Measurements from ENCODE around the gene FAM81A. TPM values are rescaled to one million over a fixed set of nuclear protein-coding genes. Genes with fewer than 3 reads are reported as not detected.

The FAM81A gene
- total and polyA plus RNA-seq, 2 donors (not counting 1 experiment from before 2014, with no cell fraction given) = 0.24 to 0.33 TPM

GRCh38 chr15:59446232-59446957 lies 8.4 kb downstream of the FAM81A start:
- Histone ChIP-seq H3K27me3 (ENCODE audit: control insufficient read depth, insufficient read depth, low read length) (no peaks in the 10 kb centered on the region), H3K9ac (ENCODE audit: insufficient read depth, low read length) (no peak overlapping the region), H3K79me2 (ENCODE audit: control insufficient read depth, insufficient read depth, low read length) (no peaks in the 10 kb centered on the region), H3K36me3 (ENCODE audit: control insufficient read depth, insufficient read depth, low read length) (no peaks in the 10 kb centered on the region), H3K9me3 (ENCODE audit: control insufficient read depth, insufficient read depth, low read depth, low read length) (no peaks in the 10 kb centered on the region), H2AFZ (ENCODE audit: low read length) (no peak overlapping the region), H3K4me3 (replicated peaks in 1 of 4; ENCODE audit: control extremely low read depth in 1 of 4, insufficient read depth in 1 of 4, low read depth in 3 of 4, low read length in 4 of 4) (no peak overlapping the region), H3K4me1 (ENCODE audit: control insufficient read depth, extremely low read depth, insufficient read depth, low read length) (no peaks in the 10 kb centered on the region), H4K20me1 (ENCODE audit: control insufficient read depth, extremely low read depth, insufficient read depth, low read length) (no peaks in the 10 kb centered on the region), H3K4me2 (ENCODE audit: extremely low read depth, insufficient read depth, low read length) (no peak overlapping the region), H3K27ac (ENCODE audit: insufficient read depth, low read length) (no peak overlapping the region)
- TF ChIP-seq EZH2 (IDR thresholded peaks at IDR 0.05; ENCODE audit: low read length, missing control alignments) = no peak
- TF ChIP-seq, protein P1, sequence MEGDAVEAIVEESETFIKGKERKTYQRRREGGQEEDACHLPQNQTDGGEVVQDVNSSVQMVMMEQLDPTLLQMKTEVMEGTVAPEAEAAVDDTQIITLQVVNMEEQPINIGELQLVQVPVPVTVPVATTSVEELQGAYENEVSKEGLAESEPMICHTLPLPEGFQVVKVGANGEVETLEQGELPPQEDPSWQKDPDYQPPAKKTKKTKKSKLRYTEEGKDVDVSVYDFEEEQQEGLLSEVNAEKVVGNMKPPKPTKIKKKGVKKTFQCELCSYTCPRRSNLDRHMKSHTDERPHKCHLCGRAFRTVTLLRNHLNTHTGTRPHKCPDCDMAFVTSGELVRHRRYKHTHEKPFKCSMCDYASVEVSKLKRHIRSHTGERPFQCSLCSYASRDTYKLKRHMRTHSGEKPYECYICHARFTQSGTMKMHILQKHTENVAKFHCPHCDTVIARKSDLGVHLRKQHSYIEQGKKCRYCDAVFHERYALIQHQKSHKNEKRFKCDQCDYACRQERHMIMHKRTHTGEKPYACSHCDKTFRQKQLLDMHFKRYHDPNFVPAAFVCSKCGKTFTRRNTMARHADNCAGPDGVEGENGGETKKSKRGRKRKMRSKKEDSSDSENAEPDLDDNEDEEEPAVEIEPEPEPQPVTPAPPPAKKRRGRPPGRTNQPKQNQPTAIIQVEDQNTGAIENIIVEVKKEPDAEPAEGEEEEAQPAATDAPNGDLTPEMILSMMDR (conservative IDR thresholded peaks at IDR 0.05 in 1 of 2, IDR thresholded peaks at IDR 0.05 in 1 of 2; ENCODE audit: low read depth in 1 of 2, low read length in 2 of 2) = no peak
- DNase-seq (ENCODE audit: low read depth in 2 of 2) = no peak

- no peaks in the 10 kb centered on the region for H3K27me3 ChIP-seq (ENCODE audit: control insufficient read depth, insufficient read depth, low read length)
- no peaks in the 10 kb centered on the region for H4K20me1 ChIP-seq (ENCODE audit: control insufficient read depth, extremely low read depth, insufficient read depth, low read length)
- no peak overlapping the region for H3K9ac ChIP-seq (ENCODE audit: insufficient read depth, low read length)
- TF ChIP-seq, protein P1 (conservative IDR thresholded peaks at IDR 0.05 in 1 of 2, IDR thresholded peaks at IDR 0.05 in 1 of 2; ENCODE audit: low read depth in 1 of 2, low read length in 2 of 2) = no peak
- no peak for TF ChIP-seq EZH2 (IDR thresholded peaks at IDR 0.05; ENCODE audit: low read length, missing control alignments)
- no peak for DNase-seq (ENCODE audit: low read depth in 2 of 2)
- no peaks in the 10 kb centered on the region for H3K79me2 ChIP-seq (ENCODE audit: control insufficient read depth, insufficient read depth, low read length)
- no peaks in the 10 kb centered on the region for H3K36me3 ChIP-seq (ENCODE audit: control insufficient read depth, insufficient read depth, low read length)
- no peak overlapping the region for H3K4me2 ChIP-seq (ENCODE audit: extremely low read depth, insufficient read depth, low read length)
- no peak overlapping the region for H3K27ac ChIP-seq (ENCODE audit: insufficient read depth, low read length)
- no peaks in the 10 kb centered on the region for H3K4me1 ChIP-seq (ENCODE audit: control insufficient read depth, extremely low read depth, insufficient read depth, low read length)
- no peak overlapping the region for H3K4me3 ChIP-seq (replicated peaks in 1 of 4; ENCODE audit: control extremely low read depth in 1 of 4, insufficient read depth in 1 of 4, low read depth in 3 of 4, low read length in 4 of 4)
- no peak overlapping the region for H2AFZ ChIP-seq (ENCODE audit: low read length)
- no peaks in the 10 kb centered on the region for H3K9me3 ChIP-seq (ENCODE audit: control insufficient read depth, insufficient read depth, low read depth, low read length)
Observed at GRCh38 chr15:59447367-59447766, 9.4 kb downstream of the FAM81A start.

DNA sequence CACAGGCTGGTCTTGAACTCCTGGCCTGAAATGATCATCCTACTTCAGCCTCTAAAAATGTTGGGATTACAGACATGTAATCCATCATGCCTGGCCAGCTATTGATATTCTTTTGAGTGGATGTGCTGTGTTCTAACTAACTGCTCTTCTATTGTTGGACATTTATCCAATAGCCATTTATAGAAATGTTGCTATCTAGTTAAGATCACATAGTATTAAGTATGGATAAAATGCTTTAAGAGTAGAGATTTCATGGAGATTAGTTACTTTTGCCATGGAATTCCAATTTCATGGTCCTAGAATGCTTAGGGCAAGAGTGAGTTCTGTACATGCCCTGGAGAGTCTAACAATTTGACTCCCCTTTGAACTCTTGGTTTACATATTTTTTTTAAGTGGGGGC lies 10.9 kb downstream of the FAM81A start:
- TF ChIP-seq, protein P1 (conservative IDR thresholded peaks at IDR 0.05 in 1 of 2, IDR thresholded peaks at IDR 0.05 in 1 of 2; ENCODE audit: low read depth in 1 of 2, low read length in 2 of 2) = no peak
- TF ChIP-seq EZH2 (IDR thresholded peaks at IDR 0.05; ENCODE audit: low read length, missing control alignments) = no peak
- Histone ChIP-seq H3K4me3 (replicated peaks in 1 of 4; ENCODE audit: control extremely low read depth in 1 of 4, insufficient read depth in 1 of 4, low read depth in 3 of 4, low read length in 4 of 4) (no peak overlapping the region), H2AFZ (ENCODE audit: low read length) (no peak overlapping the region), H3K4me2 (ENCODE audit: extremely low read depth, insufficient read depth, low read length) (no peak overlapping the region), H3K4me1 (ENCODE audit: control insufficient read depth, extremely low read depth, insufficient read depth, low read length) (no peaks in the 10 kb centered on the region), H3K9ac (ENCODE audit: insufficient read depth, low read length) (no peak overlapping the region), H3K79me2 (ENCODE audit: control insufficient read depth, insufficient read depth, low read length) (no peaks in the 10 kb centered on the region), H3K36me3 (ENCODE audit: control insufficient read depth, insufficient read depth, low read length) (no peaks in the 10 kb centered on the region), H3K9me3 (ENCODE audit: control insufficient read depth, insufficient read depth, low read depth, low read length) (no peaks in the 10 kb centered on the region), H3K27me3 (ENCODE audit: control insufficient read depth, insufficient read depth, low read length) (no peaks in the 10 kb centered on the region), H4K20me1 (ENCODE audit: control insufficient read depth, extremely low read depth, insufficient read depth, low read length) (no peaks in the 10 kb centered on the region), H3K27ac (ENCODE audit: insufficient read depth, low read length) (no peak overlapping the region)
- no peak for DNase-seq (ENCODE audit: low read depth in 2 of 2)
